Sciatic nerve (tissue), 2 donors: ENCODE results near the gene GSAP. TPM values are rescaled to one million over a fixed set of nuclear protein-coding genes. Genes with fewer than 3 reads are reported as not detected.
A peak's percentile ranks its signal among the peaks of the same experiment; 100 is the strongest.
"Not testable (repeated sequence)": the region's sequence is repeated elsewhere in the genome, so short reads cannot be mapped to it uniquely, and the experiment has no call there.

Experiments used
- ATAC-seq: fragments of 200-7000 bp; cut with Tn5 transposase; one replicate; pipeline ENCODE4 v1.9.1; 2020; ENCODE audit warnings: mild to moderate bottlenecking, moderate library complexity
- DNase-seq: peaks from one replicate; pipeline ENCODE4 v3.0.0-alpha.2; 2020; ENCODE audit warnings: low spot score
- intact Hi-C: fragments of 100-400 bp; cut with DNase I; formaldehyde crosslinking; loops from one replicate; pipeline ENCODE4 v1.14.2; 2022
- total RNA-seq: library from RNA; stranded (reverse); fragmentation: NEBNext Ultra II Directional; extraction: Animal tissue kit (Norgen Biotek cat#: 25700); gene quantifications from one replicate; pipeline ENCODE4 v1.2.1, GENCODE V29; 2021
- donor health status: DM: no; HTN: no; CAD: no.
- donor health status: DM: no; HTN: no; CAD: no.

Gene GSAP
- total RNA-seq, 1 donor from 2014 or later: 22.3 TPM

DNA sequence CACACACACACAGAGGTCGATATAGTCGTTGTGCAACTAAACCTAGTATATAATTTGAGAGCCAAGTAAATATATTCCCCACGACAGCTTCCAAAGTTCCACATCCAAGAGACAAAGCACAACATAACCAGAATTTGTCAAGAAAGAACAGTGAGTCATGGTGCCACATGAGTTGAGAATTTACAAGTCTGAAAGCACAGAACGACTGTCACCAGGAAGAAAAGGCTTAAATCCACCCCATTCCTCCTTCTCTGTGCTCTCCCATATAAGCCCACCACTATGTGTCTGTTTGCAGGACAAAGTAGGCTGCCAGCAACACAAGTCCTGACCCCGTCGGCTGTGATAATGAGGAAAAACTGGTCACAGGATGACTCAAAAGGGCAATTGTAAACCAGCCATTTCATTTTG is 32.8 kb downstream of the GSAP start:
- DNase-seq: no peak
- intact Hi-C loops: no loop called here
- ATAC-seq: no peak

DNA sequence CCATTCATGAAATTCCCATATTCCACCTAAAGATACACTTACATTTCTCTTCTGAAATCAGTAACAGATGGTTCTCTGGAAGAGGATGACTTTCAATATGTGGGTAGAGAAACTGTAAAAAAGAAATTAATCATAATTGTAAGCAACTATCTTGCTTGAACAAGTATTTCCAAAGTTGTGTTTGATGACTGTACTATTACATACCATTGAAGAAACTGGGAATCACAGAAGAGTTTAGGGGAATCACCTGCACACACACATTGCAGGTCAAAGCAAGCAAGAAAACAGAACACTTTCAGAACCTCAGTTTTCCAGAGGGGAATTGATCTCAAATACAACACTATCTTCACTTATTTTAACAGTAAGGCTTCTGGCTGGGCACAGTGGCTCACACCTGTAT is 33.6 kb downstream of the GSAP start:
- ATAC-seq: no peak
- intact Hi-C loops: no loop called here
- no peak for DNase-seq

DNA sequence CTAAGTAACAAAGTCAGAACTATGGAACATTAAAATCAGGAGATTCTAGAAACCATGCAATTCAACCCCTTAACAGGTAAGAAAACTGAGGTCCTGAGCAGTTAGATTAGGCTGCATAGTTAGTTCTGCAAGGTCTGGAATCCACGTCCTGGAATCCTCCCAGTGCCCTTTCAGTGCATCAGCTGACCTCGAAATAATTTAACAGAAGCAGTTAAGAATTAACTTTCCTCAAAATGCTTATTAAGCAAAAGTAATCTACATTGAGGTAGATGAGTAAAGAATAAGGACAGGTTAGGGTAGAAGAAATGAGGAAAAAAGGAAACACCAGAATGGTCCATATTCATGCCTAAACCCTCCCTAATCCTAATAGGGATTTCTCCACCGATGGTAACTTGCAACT is 37.6 kb downstream of the GSAP start:
- no peak for ATAC-seq
- intact Hi-C loops: no loop called here
- no peak for DNase-seq

DNA sequence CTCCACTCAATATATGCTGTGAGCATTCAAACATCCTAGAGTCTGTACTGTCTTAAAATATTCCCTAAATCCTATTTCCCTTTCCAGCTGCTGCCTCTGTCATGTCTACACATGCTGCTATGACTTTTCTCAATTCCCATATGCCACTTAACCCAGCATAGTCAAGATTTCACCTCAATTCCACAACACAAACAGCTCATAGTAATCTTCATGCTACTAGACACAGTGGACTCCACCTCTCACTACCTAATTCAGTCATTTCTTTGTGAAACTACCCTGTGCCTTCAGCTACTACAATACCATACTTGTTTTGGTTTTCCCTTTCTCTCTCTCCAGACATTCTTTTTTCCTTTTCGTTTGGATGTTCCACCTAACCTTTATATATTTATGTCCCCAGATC is 45.5 kb downstream of the GSAP start:
- ATAC-seq (no peak), DNase-seq (no peak)
- intact Hi-C loops: no loop called here

DNA sequence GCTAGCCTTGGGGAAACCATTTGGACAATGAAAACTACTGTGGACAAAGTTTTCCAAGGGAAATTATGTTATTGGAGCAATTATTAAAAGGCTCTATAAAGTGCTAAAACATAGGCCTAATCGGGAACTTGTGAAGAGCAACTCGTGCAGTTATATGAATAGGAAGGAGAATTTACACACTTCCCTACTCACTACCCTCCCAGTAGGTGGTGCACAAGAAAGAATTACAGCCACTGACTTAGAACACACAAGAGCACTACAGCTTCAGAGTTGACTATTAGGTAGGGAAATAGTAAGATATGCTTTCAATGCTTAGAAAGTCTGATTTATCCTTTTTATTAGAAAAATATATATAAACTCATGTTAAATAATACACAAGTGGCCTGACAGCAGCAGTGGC is 47.2 kb downstream of the GSAP start:
- DNase-seq: no peak
- intact Hi-C loops: no loop called here
- no peak for ATAC-seq

DNA sequence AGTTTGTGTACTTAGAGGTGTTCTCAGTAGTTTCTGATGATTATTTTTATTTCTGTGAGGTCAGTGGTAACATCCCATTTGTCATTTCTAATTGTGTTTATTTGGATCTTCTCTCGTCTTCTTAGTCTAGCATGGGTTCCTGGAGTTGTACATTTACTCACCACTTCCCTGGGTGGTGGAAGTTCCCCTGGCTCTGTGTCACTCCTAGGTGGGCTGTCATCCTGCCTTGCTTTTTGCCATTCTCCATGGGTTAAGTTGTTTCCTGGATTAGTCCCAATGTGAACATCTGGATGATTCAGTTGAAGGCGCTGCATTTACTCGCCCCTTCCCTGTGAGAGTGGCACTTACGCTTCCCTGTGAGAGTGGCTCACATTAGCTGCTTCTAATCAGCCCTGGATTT is 48.2 kb downstream of the GSAP start:
- DNase-seq: no peak
- no peak for ATAC-seq
- intact Hi-C loops: no loop called here

DNA sequence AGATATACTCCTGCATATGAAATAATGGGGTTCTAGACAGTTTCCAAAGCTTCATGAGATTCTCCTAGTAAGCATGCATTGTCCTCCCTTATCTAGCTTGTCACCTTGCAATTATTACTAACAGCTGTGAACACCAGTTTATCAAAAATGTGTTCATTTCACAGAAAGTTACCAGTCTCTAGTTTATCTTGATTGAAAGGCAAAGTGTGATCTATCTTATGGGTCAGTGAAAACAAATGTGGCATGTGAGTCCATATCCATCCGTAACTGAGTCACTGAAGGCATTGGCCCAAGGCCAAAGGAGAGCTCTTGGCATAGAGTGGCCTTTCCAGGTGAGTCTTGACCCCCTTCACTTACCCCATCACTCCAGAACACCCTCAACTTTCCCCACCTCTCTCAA is 53.2 kb downstream of the GSAP start:
- intact Hi-C loops: no loop called here
- no peak for ATAC-seq

DNA sequence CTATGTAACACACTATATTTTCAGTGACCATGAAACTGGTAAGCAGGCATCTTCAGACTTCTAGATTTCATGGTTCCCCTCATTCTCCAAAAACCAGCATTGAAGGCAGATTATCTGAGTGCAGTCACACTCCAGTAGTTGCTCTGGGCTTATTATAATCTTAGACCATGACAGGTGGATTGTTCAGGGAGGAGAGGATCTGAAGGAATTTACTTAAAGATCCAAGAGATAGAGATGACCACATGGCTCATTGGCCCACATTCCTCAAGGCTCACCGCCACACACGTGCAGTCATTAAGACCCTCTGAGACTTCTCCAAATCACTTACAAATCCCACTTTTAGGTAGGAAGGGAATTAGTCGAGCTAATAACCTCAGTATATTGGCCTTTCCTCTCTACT is 55.2 kb downstream of the GSAP start:
- intact Hi-C loops: no loop called here
- ATAC-seq (no peak), DNase-seq (no peak)

More for the DNA sequence above, 53.2 kb downstream of the GSAP start:
- DNase-seq: no peak

DNA sequence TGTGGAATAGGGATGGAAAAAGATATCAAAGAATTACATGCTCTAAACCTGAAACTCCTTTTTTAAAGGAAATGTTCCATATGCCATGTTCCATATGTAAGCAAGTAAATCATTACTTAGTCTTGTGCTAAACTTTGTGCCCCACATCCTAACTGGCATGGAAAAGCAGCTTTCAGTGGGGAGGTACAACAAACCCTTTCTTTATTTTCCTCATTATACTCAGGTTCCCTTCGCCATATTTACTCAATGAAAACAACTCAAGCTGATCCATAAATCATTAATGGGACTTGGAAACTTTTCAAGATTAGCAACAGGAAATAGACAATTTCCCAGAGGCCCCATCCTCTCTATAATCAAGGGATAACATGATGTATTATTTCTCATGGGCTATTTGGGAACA is 56.0 kb downstream of the GSAP start:
- no peak for DNase-seq
- ATAC-seq: no peak
- intact Hi-C loops: no loop called here

DNA sequence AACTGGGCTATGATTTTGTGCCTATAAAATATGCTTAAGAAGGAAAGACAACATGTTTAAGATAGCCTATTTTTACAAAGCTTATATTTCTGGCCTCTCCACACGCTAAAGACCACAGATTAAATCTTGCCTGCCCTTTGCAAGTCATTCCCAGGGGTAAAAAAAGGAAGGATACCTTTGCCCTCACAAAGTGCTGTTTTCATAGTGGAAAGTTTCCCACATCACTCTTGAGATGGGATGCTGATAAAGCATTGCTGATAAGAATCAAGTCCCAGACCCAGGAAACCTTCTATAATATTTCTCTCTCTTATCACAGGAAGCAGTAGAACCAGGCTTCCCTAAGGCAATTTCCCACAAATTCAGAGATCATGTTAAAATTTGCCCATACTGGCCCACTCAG is 56.5 kb downstream of the GSAP start:
- ATAC-seq: no peak
- intact Hi-C loops: no loop called here

DNA sequence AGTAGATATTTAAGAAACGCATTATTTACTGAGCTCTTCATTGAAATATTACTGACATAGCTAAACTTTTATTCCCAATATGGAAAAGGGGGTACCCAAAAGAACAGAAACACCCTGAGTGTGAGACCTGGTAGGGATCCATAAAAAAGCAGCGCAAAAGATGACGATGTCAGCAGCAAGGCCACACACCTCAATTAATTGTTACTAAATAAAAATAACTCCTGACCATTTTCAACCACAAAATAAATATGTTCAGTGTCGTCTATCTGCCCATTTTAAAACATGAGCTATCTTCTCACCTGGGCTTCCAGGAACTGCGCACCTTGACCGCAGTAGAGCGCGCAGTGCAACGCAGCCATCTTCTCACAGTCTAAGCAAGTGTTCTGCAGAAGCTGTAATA is 61.2 kb downstream of the GSAP start:
- no peak for ATAC-seq
- intact Hi-C loops: no loop called here

More for the DNA sequence above, 56.5 kb downstream of the GSAP start:
- DNase-seq: no peak

DNA sequence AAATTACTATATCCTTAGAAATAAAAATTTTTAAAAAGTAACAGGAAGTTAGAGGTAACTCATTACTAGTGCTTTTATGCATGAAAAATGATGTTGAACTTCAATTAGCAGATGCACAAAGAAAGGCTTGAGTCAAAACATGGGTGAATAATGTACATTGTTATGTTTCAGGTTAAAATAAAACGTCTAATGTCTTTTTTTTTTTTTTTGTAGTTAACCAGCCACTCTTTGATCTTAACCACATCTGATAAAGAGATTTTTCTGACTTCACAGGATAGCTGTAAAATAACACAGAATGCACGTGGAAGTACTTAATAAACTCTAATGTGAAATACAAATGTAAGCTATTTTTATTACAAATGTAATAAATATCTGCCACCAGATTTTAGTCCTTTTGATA is 61.7 kb downstream of the GSAP start:
- ATAC-seq: no peak
- intact Hi-C loops: no loop called here

More for the DNA sequence above, 61.2 kb downstream of the GSAP start:
- DNase-seq: no peak

DNA sequence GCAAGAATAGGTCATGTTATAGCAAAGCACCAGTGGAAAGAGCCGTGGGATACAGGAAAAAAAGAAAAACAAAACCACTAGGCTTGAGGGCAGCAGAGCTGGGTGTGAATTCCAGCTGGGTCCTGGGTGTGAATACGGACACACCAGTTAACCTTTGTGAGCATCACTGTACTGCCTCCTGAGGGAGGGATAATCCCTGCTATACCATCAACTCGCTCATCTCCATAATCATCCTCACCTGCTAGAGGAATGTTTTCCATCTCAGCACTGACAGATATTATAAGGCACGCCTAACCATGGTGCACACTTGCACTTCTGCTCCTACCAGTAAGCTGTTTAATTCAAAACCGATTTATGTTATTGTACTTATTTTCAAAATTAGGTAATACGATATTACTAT is 62.2 kb downstream of the GSAP start:
- DNase-seq: no peak
- no peak for ATAC-seq
- intact Hi-C loops: no loop called here

More for the DNA sequence above, 61.7 kb downstream of the GSAP start:
- DNase-seq: no peak

DNA sequence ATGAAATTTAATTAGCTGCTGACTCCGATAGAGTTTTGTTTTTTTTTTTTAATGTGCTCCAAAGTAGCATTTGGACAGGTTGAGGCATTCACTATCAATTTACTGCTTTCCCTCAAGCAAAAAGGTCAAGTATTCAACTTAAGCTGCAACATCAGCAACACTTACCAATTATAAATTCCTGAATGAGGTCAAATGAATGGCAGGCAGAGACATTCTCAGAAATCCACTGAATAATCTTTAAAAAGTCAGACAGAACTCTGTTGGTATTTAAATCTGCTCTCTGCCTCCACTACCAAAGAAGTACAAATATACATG is 62.8 kb downstream of the GSAP start:
- DNase-seq (no peak), ATAC-seq (no peak)
- intact Hi-C loops: no loop called here

DNA sequence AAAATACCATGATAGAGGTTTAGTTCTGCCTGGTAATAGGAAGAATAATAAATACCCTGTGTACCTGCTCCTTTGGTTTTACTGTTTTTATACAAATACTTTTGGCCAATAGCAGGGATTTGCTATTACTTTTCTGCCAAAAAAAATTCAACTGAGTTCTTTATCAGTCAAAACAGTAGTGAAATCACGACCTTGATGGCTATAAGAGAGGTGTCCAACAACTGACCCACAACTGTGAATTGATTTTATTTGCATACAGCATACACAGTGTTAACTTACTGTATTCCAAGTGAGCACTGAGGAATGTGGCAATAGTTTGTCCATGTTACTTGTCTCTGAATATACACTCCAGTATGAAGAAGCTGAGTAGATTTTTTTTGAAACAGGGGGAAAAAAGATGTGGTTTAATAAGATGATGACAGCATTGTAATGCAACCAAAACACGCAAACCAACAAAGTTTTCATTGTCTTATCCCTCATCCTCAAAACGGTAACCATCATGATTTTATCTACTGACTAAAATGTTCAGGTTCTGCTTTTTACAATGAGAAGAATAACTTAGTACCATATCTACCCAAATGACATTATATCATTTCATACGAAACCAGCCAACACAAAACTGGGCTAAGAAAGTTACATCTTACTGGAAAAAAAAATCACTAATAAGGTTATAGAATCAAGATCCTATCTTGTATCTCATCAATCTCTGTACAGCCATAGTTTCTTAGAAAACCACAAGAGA is 63.3 kb downstream of the GSAP start:
- intact Hi-C loops: no loop called here
- DNase-seq (no peak), ATAC-seq (no peak)

DNA sequence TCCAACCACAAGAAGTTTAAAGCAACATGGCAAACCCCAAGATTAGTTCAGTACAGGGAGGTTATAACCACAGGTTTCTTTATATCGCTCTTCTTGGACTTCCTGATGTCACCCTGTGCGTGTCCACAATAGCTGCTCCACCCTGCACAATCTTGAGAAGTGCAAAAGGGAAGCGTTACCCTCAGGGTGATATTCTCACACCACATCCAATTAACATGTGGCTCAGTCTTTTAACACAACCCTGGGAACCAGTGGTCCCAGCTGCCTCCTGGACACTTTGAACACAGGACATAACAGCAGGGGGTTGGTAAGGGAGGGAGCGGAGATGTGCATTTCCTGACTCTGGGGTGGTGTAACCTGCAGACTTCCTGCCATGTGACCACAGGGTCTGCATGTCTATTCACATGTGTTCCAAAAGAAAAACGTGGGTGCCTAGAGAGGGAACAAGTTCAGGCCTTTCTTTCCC is 64.6 kb downstream of the GSAP start:
- peak; percentile 51 for ATAC-seq
- DNase-seq: no peak
- intact Hi-C loops: no loop called here

DNA sequence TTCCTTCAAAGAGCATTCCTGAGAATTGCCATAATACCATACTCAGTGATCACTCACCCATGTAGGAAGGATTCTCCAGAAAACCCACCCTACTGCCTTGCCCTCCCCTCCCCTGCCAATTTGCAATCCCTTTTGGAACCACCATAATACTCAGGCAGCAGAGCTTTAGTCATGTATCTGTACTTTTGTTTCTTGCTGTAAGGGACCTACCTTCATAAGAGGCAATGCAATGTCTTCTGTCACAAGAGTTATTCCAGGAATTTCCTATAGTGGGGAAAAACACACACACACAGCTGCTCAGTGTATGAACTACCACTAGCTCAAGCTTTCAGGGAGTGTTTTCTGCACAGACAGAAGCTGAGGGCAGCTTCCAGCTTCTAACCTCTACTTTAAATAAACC is 67.0 kb downstream of the GSAP start:
- intact Hi-C loops: no loop called here
- ATAC-seq: no peak
- no peak for DNase-seq

DNA sequence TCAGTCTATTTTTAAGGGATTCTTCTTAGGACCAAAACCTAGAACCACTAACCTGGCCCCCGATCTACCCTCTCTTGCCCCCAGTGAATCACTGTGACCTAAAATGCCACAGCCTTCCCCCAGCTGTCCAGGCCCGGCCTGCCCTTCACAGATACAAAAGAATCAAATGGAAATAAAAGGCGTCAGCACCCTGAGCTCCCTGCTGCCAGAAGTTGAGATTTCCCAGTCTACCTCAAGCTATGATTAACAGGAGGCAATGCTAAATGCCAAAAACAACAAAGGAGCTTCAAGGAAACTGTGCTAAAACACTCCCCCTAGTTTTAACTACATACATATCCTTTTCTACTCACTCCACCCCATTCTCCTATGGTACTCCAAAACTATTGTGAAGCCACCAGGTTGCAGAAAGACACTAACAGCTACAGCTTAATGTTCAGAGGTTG is 67.8 kb downstream of the GSAP start:
- intact Hi-C loops: no loop called here
- DNase-seq: no peak
- peak; percentile 66 for ATAC-seq

DNA sequence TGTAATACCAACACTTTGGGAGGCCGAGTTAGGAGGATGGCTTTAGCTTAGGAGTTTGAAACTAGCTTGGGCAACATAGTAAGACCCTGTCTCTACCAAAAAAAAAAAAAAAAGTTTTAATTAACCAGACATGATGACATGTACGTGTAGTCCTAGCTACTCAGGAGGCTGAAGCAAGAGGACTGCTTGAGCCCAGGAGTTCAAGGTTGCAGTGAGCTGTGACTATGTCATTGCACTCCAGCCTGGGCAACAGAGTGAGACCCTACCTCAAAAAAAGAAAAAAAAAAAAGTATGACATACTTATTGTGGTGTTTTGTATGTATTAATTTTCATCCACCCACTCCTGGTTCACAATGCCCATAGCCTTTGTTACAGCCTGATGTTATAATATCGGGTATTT is 69.7 kb downstream of the GSAP start:
- ATAC-seq (no peak), DNase-seq (no peak)
- intact Hi-C loops: no loop called here

DNA sequence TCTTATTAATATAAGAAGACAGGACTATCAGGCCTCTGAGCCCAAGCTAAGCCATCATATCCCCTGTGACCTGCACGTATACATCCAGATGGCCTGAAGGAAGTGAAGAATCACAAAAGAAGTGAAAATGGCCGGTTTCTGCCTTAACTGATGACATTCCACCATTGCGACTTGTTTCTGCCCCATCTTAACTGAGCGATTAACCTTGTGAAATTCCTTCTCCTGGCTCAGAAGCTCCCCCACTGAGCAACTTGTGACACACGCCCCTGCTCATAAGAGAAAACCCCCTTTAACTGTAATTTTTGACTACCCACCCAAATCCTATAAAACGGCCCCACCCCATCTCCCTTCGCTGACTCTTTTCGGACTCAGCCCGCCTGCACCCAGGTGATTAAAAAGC is 70.7 kb downstream of the GSAP start:
- ATAC-seq, DNase-seq, intact Hi-C loops: not testable (repeated sequence)

DNA sequence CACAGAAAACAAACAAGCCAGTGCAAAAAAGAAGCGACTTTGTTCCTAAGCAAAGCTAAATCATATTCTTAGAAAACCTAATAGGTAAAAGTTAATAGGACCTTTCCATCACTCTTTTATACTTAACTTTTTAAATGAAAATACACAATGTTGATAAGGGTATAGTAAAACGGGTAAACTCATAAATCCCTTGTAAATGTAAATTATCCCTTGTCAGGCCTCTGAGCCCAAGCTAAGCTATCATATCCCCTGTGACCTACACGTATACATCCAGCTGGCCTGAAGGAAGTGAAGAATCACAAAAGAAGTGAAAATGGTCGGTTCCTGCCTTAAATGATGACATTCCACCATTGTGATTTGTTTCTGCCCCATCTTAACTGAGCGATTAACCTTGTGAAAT is 76.4 kb downstream of the GSAP start:
- DNase-seq (no peak), ATAC-seq (no peak)
- intact Hi-C loops: no loop called here
